GM18951 (cell line): ENCODE measurements around the gene CDH16.

ENCODE experiments used
- POLR2A ChIP-seq: IDR thresholded peaks from 4 replicates; pipeline ENCODE4 v1.6.1; 2011; ENCODE audit warnings: mild to moderate bottlenecking; ENCODE audit not compliant: insufficient read length, insufficient read depth; ENCODE audit errors: extremely low read depth
- in situ Hi-C: fragments of 300-500 bp; cut with MboI; formaldehyde crosslinking; loops from one replicate; pipeline ENCODE4 v1.12.0; 2022; ENCODE audit warnings: low sequenced_read_pairs, mixed read lengths, inconsistent platforms; ENCODE audit not compliant: unreplicated experiment

Gene CDH16

GRCh38 chr16:66871840-66872239, 46.8 kb downstream of the CDH16 start:
- in situ Hi-C loops: loop anchor here (25.0 kb wide), 1 partner anchor 460 kb away; no protein-coding TSS in a partner anchor

DNA sequence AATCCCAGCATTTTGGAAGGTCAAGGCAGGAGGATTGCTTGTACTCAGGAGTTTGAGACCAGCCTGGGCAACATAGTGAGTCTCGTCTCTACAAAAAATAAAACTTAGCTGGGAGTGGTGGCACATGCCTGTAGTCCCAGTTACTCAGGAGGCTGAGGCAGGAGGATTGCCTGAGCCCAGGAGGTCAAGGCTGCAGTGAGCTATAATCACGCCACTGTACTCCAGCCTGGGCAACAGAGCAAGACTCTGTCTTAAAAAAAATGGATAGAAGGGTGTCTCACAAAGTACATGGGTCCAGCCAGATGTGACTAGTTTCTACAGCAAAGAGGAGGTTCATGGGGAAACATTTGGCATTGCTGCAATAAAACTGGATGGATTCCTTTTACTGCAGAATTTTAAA, 47.3 kb downstream of the CDH16 start:
- in situ Hi-C loops: loop anchor here (25.0 kb wide), 1 partner anchor 459 kb away; no protein-coding TSS in a partner anchor

More at GRCh38 chr16:66871840-66872239, 46.8 kb downstream of the CDH16 start:
- TF ChIP-seq POLR2A: no peak

DNA sequence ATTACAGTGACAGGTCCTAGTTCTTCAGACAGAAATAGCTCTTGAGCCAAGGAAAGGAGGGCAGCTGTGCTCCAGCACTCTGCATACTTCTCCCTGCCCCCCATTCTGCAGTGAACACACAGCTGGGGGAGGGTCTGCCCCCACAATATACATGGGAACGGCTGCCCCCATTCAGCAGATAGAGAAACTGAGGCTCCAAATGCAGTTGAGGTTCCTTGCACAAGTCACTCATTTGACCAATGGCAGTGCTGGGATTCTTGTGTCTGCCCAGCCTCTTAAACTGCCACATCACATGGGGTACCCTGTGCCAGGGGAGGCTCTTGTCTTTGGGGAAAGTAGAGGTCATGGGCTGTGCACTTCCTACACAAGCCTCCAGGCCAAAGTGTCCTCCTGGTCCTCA, 49.3 kb downstream of the CDH16 start:
- no peak for TF ChIP-seq POLR2A
- in situ Hi-C loops: loop anchor here (25.0 kb wide), 1 partner anchor 457 kb away; no protein-coding TSS in a partner anchor

- in situ Hi-C loops: loop anchor here (25.0 kb wide), 1 partner anchor 451 kb away; no protein-coding TSS in a partner anchor
- no peak for TF ChIP-seq POLR2A
Observed at GRCh38 chr16:66863707-66864106, 55.0 kb downstream of the CDH16 start.

DNA sequence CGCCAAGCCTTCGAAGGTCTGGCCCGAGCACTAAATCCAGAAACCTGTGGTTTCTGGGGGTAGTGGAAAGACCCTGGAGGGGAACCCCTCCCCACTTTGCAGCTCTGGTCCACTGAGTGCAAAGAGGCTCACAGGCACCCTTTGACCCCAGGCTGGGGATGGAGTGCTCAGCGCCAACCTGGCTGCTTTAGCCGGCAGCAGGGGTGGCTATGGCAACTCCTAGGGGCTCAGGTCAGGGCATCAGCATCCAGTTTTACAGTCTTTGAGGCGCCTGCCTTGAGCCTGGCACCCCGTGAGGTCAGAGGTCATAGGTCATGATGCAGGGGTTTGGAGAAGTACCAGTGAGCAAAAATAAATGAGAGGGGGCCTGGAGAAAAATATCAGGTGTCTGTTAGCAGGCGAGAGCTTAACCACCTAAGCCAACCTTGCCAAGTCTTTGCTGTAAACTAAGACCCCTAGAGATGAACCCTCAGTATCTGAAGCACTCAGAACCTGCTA, 56.6 kb downstream of the CDH16 start:
- no peak for TF ChIP-seq POLR2A
- in situ Hi-C loops: loop anchor here (25.0 kb wide), 1 partner anchor 450 kb away; no protein-coding TSS in a partner anchor

- TF ChIP-seq POLR2A: no peak
- in situ Hi-C loops: loop anchor here (25.0 kb wide), 1 partner anchor 447 kb away; no protein-coding TSS in a partner anchor
Observed at GRCh38 chr16:66859397-66860068, 59.2 kb downstream of the CDH16 start.

DNA sequence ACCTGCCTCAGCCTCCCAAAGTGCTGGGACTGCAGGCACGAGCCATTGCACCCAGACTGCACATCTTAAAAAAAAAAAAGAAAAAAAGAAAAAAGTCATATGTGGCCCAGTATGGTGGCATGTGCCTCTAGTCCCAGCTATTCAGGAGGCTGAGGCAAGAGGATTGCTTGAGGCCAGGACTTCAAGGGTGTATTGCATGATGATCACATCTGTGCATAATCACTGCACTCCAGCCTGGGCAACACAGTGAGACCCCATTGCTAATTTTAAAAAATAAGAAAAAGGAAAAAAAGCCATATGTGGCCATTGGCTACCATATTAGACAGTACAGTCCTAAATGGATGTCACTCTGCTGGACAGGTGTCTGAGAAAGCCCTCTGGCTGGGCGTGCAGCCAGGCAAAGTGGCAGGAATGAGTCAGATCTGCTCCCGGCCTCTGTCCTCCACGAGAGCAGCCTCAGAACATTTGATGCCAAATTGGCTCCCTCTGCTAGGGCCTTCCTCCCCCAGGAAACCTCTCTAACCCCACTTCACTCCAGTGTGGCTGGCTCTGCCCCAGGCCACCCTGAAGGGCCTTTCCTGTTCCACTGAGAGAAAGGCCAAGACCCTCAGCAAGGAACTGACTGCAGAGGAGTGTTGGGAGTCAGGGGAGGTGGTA, 59.8 kb downstream of the CDH16 start:
- in situ Hi-C loops: loop anchor here (25.0 kb wide), 1 partner anchor 447 kb away; no protein-coding TSS in a partner anchor
- no peak for TF ChIP-seq POLR2A
